ENCODE data around the gene VAC14.

The VAC14 gene

GRCh38 chr16:70767377-70768202, 33.4 kb downstream of the VAC14 start:
- no peak overlapping the region for H3K27ac ChIP-seq
- TF ChIP-seq CTCF (IDR thresholded peaks at IDR 0.05), result no peak
- TF ChIP-seq ZFX (IDR thresholded peaks at IDR 0.05; ENCODE audit: borderline replicate concordance), result no peak

- no peak overlapping the region for H3K27ac ChIP-seq
- no peak for TF ChIP-seq ZFX (IDR thresholded peaks at IDR 0.05; ENCODE audit: borderline replicate concordance)
- no peak for TF ChIP-seq CTCF (IDR thresholded peaks at IDR 0.05)
These were observed 34.3 kb downstream of the VAC14 start for GRCh38 chr16:70766658-70767057.

- no peak for TF ChIP-seq ZFX (IDR thresholded peaks at IDR 0.05; ENCODE audit: borderline replicate concordance)
- no peak for TF ChIP-seq CTCF (IDR thresholded peaks at IDR 0.05)
- H3K27ac ChIP-seq, result no peak overlapping the region
These were observed 34.8 kb downstream of the VAC14 start for GRCh38 chr16:70766176-70766575.

GRCh38 chr16:70765491-70765890, 35.5 kb downstream of the VAC14 start:
- TF ChIP-seq CTCF (IDR thresholded peaks at IDR 0.05), result no peak
- no peak for TF ChIP-seq ZFX (IDR thresholded peaks at IDR 0.05; ENCODE audit: borderline replicate concordance)
- H3K27ac ChIP-seq, result no peak overlapping the region

- no peak overlapping the region for H3K27ac ChIP-seq
- no peak for TF ChIP-seq ZFX (IDR thresholded peaks at IDR 0.05; ENCODE audit: borderline replicate concordance)
- TF ChIP-seq CTCF (IDR thresholded peaks at IDR 0.05), result no peak
These were observed 36.3 kb downstream of the VAC14 start for GRCh38 chr16:70764632-70765031.

- no peak for TF ChIP-seq CTCF (IDR thresholded peaks at IDR 0.05)
- no peak for TF ChIP-seq ZFX (IDR thresholded peaks at IDR 0.05; ENCODE audit: borderline replicate concordance)
- H3K27ac ChIP-seq, result no peak overlapping the region
These were observed 40.7 kb downstream of the VAC14 start for GRCh38 chr16:70760221-70760620.

- no peak overlapping the region for H3K27ac ChIP-seq
- TF ChIP-seq CTCF (IDR thresholded peaks at IDR 0.05) (no peak), ZFX (IDR thresholded peaks at IDR 0.05; ENCODE audit: borderline replicate concordance) (no peak)
These were observed 41.3 kb downstream of the VAC14 start for GRCh38 chr16:70759666-70760065.
